ENCODE results near the gene SORCS2. TPM values are rescaled to one million over a fixed set of nuclear protein-coding genes. Genes with fewer than 3 reads are reported as not detected.

SORCS2 gene
- total RNA-seq, 1 experiment from 2014 or later = 4.1 TPM

- BruUV-seq (replicated peaks) = no TSS peak
- H3K9me3 ChIP-seq (ENCODE audit: low read length) = no peaks in the 10 kb centered on the region
- H2AFZ ChIP-seq (ENCODE audit: low read length) = no peak overlapping the region
- peak overlapping the region; percentile 41 for H3K4me2 ChIP-seq (ENCODE audit: low read length)
- H3K9me2 ChIP-seq (replicated peaks; ENCODE audit: low read length) = no peaks in the 10 kb centered on the region
- ATAC-seq (no peak), DNase-seq (no peak)
- no peaks in the 10 kb centered on the region for H3F3A ChIP-seq (ENCODE audit: low read length, unreplicated experiment)
- no peak overlapping the region for H3K4me3 ChIP-seq (ENCODE audit: low read length)
- H3K27ac ChIP-seq (ENCODE audit: low read length) = peak overlapping the region; percentile 74
- H3K9ac ChIP-seq (ENCODE audit: low read length) = no peak overlapping the region
- ChIA-PET POLR2A (ENCODE audit: unreplicated experiment) (no interaction called here), CTCF (interaction anchor here (1.1 kb wide), 1 partner anchor 22 kb away, joined by 3 read pairs; no protein-coding TSS in a partner anchor)
- no peaks in the 10 kb centered on the region for H3K36me3 ChIP-seq (ENCODE audit: low read depth, low read length)
- H3K4me1 ChIP-seq (ENCODE audit: insufficient read depth, low read length) = peaks cover 49% of the 10 kb centered on the region
- H3K27me3 ChIP-seq (ENCODE audit: low read length) = no peaks in the 10 kb centered on the region
- intact Hi-C loops (cut with micrococcal nuclease) = no loop called here
- H4K20me1 ChIP-seq (ENCODE audit: low read length) = no peaks in the 10 kb centered on the region
- TF ChIP-seq EZH2 (IDR thresholded peaks at IDR 0.05; ENCODE audit: low read length, unreplicated experiment) = no peak
- TF ChIP-seq EZH2phosphoT487 (IDR thresholded peaks at IDR 0.05; ENCODE audit: borderline replicate concordance, low read length) = no peak
- TF ChIP-seq CTCF (conservative IDR thresholded peaks at IDR 0.05; ENCODE audit: low read depth, low read length) = no peak
- H3K79me2 ChIP-seq (ENCODE audit: low read length) = peaks cover 55% of the 10 kb centered on the region
Observed at GRCh38 chr4:7195546-7196287, 3.4 kb downstream of the SORCS2 start.

GRCh38 chr4:7196288-7196651, 3.9 kb downstream of the SORCS2 start:
- Histone ChIP-seq H3K9me2 (replicated peaks; ENCODE audit: low read length) (no peaks in the 10 kb centered on the region), H3K9me3 (ENCODE audit: low read length) (no peaks in the 10 kb centered on the region), H3K27ac (ENCODE audit: low read length) (peak overlapping the region; percentile 74), H3K4me1 (ENCODE audit: insufficient read depth, low read length) (peaks cover 49% of the 10 kb centered on the region), H3F3A (ENCODE audit: low read length, unreplicated experiment) (no peaks in the 10 kb centered on the region), H2AFZ (ENCODE audit: low read length) (no peak overlapping the region), H3K4me2 (ENCODE audit: low read length) (peak overlapping the region; percentile 41), H3K79me2 (ENCODE audit: low read length) (peaks cover 55% of the 10 kb centered on the region), H3K27me3 (ENCODE audit: low read length) (no peaks in the 10 kb centered on the region), H3K36me3 (ENCODE audit: low read depth, low read length) (no peaks in the 10 kb centered on the region), H3K4me3 (ENCODE audit: low read length) (no peak overlapping the region; the same call in 1 of the 2 replicates), H4K20me1 (ENCODE audit: low read length) (no peaks in the 10 kb centered on the region), H3K9ac (ENCODE audit: low read length) (no peak overlapping the region)
- ATAC-seq = no peak
- TF ChIP-seq EZH2 (IDR thresholded peaks at IDR 0.05; ENCODE audit: low read length, unreplicated experiment) (no peak), EZH2phosphoT487 (IDR thresholded peaks at IDR 0.05; ENCODE audit: borderline replicate concordance, low read length) (no peak), CTCF (conservative IDR thresholded peaks at IDR 0.05; ENCODE audit: low read depth, low read length) (no peak)
- no peak for DNase-seq
- intact Hi-C loops (cut with micrococcal nuclease) = no loop called here
- ChIA-PET CTCF (interaction anchor here (0.6 to 1.1 kb wide), 2 partner anchors 21 to 70 kb away, joined by 3 read pairs; no protein-coding TSS in a partner anchor), POLR2A (ENCODE audit: unreplicated experiment) (interaction anchor here (0.6 kb wide), 1 partner anchor 65 kb away, joined by 7 read pairs; no protein-coding TSS in a partner anchor)
- BruUV-seq (replicated peaks) = no TSS peak

- no TSS peak for BruUV-seq (replicated peaks)
- no peaks in the 10 kb centered on the region for H3K27me3 ChIP-seq (ENCODE audit: low read length)
- ATAC-seq = no peak
- H3K9me3 ChIP-seq (ENCODE audit: low read length) = no peaks in the 10 kb centered on the region
- no peak overlapping the region for H2AFZ ChIP-seq (ENCODE audit: low read length)
- CTCF ChIA-PET = interaction anchor here (0.6 kb wide), 1 partner anchor 70 kb away, joined by 3 read pairs; no protein-coding TSS in a partner anchor
- H3K36me3 ChIP-seq (ENCODE audit: low read depth, low read length) = no peaks in the 10 kb centered on the region
- POLR2A ChIA-PET (ENCODE audit: unreplicated experiment) = interaction anchor here (0.6 kb wide), 2 partner anchors 46 to 65 kb away, joined by 4 to 7 read pairs; no protein-coding TSS in a partner anchor
- H3K79me2 ChIP-seq (ENCODE audit: low read length) = peaks cover 55% of the 10 kb centered on the region
- H4K20me1 ChIP-seq (ENCODE audit: low read length) = no peaks in the 10 kb centered on the region
- 0 out of 2 replicates have a peak overlapping the region, but pooled peaks have one; percentile 8 for H3K9ac ChIP-seq (ENCODE audit: low read length)
- no peaks in the 10 kb centered on the region for H3F3A ChIP-seq (ENCODE audit: low read length, unreplicated experiment)
- H3K27ac ChIP-seq (ENCODE audit: low read length) = peak overlapping the region; percentile 74
- H3K4me1 ChIP-seq (ENCODE audit: insufficient read depth, low read length) = peaks cover 53% of the 10 kb centered on the region
- H3K9me2 ChIP-seq (replicated peaks; ENCODE audit: low read length) = no peaks in the 10 kb centered on the region
- H3K4me3 ChIP-seq (ENCODE audit: low read length) = no peak overlapping the region
- peak; percentile 59 for DNase-seq
- H3K4me2 ChIP-seq (ENCODE audit: low read length) = no peak overlapping the region
- TF ChIP-seq EZH2 (IDR thresholded peaks at IDR 0.05; ENCODE audit: low read length, unreplicated experiment) = no peak
- TF ChIP-seq CTCF (conservative IDR thresholded peaks at IDR 0.05; ENCODE audit: low read depth, low read length) = no peak
- no peak for TF ChIP-seq EZH2phosphoT487 (IDR thresholded peaks at IDR 0.05; ENCODE audit: borderline replicate concordance, low read length)
- intact Hi-C loops (cut with micrococcal nuclease) = no loop called here
Observed at GRCh38 chr4:7196736-7197135, 4.4 kb downstream of the SORCS2 start.

Measured in PC-3 (cell line).